H9 (cell line): ENCODE results near the gene PGBD5. TPM values are rescaled to one million over a fixed set of nuclear protein-coding genes. Genes with fewer than 3 reads are reported as not detected.

Experiments
- DNase-seq: peaks from one replicate; pipeline ENCODE4 v3.0.0-alpha.2; 2017
- H2AFZ ChIP-seq: one replicate; pipeline ENCODE4 v1.6.1; 2013; ENCODE audit warnings: mild to moderate bottlenecking, low read length, control low read depth, moderate library complexity
- H2AK5ac ChIP-seq: 2 replicates; pipeline ENCODE4 v1.6.1; 2013; ENCODE audit warnings: low read length, control low read depth, mixed read lengths; ENCODE audit not compliant: insufficient read length
- H2BK120ac ChIP-seq: one replicate; pipeline ENCODE4 v1.6.1; 2013; ENCODE audit warnings: low read depth, mild to moderate bottlenecking, low read length, control low read depth, inconsistent platforms; ENCODE audit not compliant: poor library complexity, severe bottlenecking
- H2BK12ac ChIP-seq: 2 replicates; pipeline ENCODE4 v1.6.1; 2013; ENCODE audit warnings: low read length, control low read depth, mixed read lengths, low read depth; ENCODE audit not compliant: insufficient read length
- H2BK15ac ChIP-seq: 2 replicates; pipeline ENCODE4 v1.6.1; 2013; ENCODE audit warnings: low read depth, low read length, control low read depth
- H2BK20ac ChIP-seq: one replicate; pipeline ENCODE4 v1.6.1; 2013; ENCODE audit warnings: low read depth, mild to moderate bottlenecking, low read length, control low read depth, inconsistent platforms; ENCODE audit not compliant: poor library complexity, severe bottlenecking
- H2BK5ac ChIP-seq: 2 replicates; pipeline ENCODE4 v1.6.1; 2013; ENCODE audit warnings: low read length, control low read depth, mixed read lengths; ENCODE audit not compliant: insufficient read length
- H3K14ac ChIP-seq: 2 replicates; pipeline ENCODE4 v1.6.1; 2013; ENCODE audit warnings: low read length, control low read depth; ENCODE audit not compliant: insufficient read depth
- H3K18ac ChIP-seq: 2 replicates; pipeline ENCODE4 v1.6.1; 2013; ENCODE audit warnings: low read depth, mild to moderate bottlenecking, mixed read lengths, low read length, control low read depth; ENCODE audit not compliant: insufficient read length
- H3K23ac ChIP-seq: 2 replicates; pipeline ENCODE4 v1.6.1; 2013; ENCODE audit warnings: low read length, control low read depth, mixed read lengths, low read depth; ENCODE audit not compliant: insufficient read length
- H3K23me2 ChIP-seq: 2 replicates; pipeline ENCODE4 v1.6.1; 2013; ENCODE audit warnings: low read depth, mild to moderate bottlenecking, mixed read lengths, low read length, control low read depth; ENCODE audit not compliant: insufficient read length, poor library complexity, severe bottlenecking
- H3K27ac ChIP-seq: 2 replicates; pipeline ENCODE4 v1.5.1; 2013; ENCODE audit warnings: low read length, control low read depth, mixed read lengths, low read depth; ENCODE audit not compliant: insufficient read length
- H3K27me3 ChIP-seq: 2 replicates; pipeline ENCODE4 v1.6.1; 2013; ENCODE audit warnings: low read length, control low read depth, inconsistent platforms; ENCODE audit not compliant: insufficient read depth
- H3K4ac ChIP-seq: 2 replicates; pipeline ENCODE4 v1.6.1; 2013; ENCODE audit warnings: low read depth, mild to moderate bottlenecking, control low read depth, inconsistent platforms, low read length, moderate library complexity
- H3K4me1 ChIP-seq: 2 replicates; pipeline ENCODE4 v1.6.1; 2013; ENCODE audit warnings: low read length, control low read depth, inconsistent platforms; ENCODE audit not compliant: insufficient read depth
- H3K4me2 ChIP-seq: 2 replicates; pipeline ENCODE4 v1.6.1; 2013; ENCODE audit warnings: low read length, control low read depth, mixed read lengths; ENCODE audit not compliant: insufficient read length, insufficient read depth
- H3K56ac ChIP-seq: 2 replicates; pipeline ENCODE4 v1.6.1; 2013; ENCODE audit warnings: low read depth, mild to moderate bottlenecking, mixed read lengths, low read length, control low read depth; ENCODE audit not compliant: insufficient read length
- H3K79me1 ChIP-seq: 2 replicates; pipeline ENCODE4 v1.6.1; 2013; ENCODE audit warnings: low read depth, mild to moderate bottlenecking, moderate library complexity, low read length, control low read depth, inconsistent platforms; ENCODE audit not compliant: insufficient read depth, poor library complexity, severe bottlenecking
- H3K79me2 ChIP-seq: 2 replicates; pipeline ENCODE4 v1.6.1; 2013; ENCODE audit warnings: low read length, control low read depth, inconsistent platforms; ENCODE audit not compliant: insufficient read depth
- H3K9ac ChIP-seq: 2 replicates; pipeline ENCODE4 v1.6.1; 2013; ENCODE audit warnings: low read length, control low read depth, mixed read lengths; ENCODE audit not compliant: insufficient read length; ENCODE audit errors: extremely low read depth
- H3K9me3 ChIP-seq: one replicate; pipeline ENCODE4 v1.6.1; 2013; ENCODE audit warnings: low read depth, low read length, inconsistent platforms; ENCODE audit not compliant: control insufficient read depth
- H3T11ph ChIP-seq: one replicate; pipeline ENCODE4 v1.6.1; 2013; ENCODE audit warnings: mild to moderate bottlenecking, low read length, control low read depth, inconsistent platforms
- H4K20me1 ChIP-seq: one replicate; pipeline ENCODE4 v1.6.1; 2013; ENCODE audit not compliant: control insufficient read depth, insufficient read length, insufficient read depth
- H4K5ac ChIP-seq: 2 replicates; pipeline ENCODE4 v1.6.1; 2013; ENCODE audit warnings: low read depth, mild to moderate bottlenecking, mixed read lengths, low read length, control low read depth; ENCODE audit not compliant: insufficient read length
- H4K8ac ChIP-seq: replicated peaks from 2 replicates; pipeline ENCODE4 v1.6.1; 2013; ENCODE audit warnings: low read length, control low read depth, mixed read lengths, low read depth; ENCODE audit not compliant: insufficient read length
- H4K91ac ChIP-seq: 2 replicates; pipeline ENCODE4 v1.6.1; 2013; ENCODE audit warnings: low read depth, mild to moderate bottlenecking, moderate library complexity, mixed read lengths, low read length, control low read depth; ENCODE audit not compliant: insufficient read length
- H3K27ac Mint-ChIP-seq, 3 experiments: 2 replicates in 2 of 3; 3 replicates in 1 of 3; pipeline ENCODE4 v1.8.0; 2020 to 2021; ENCODE audit warnings: mixed read lengths in 3 of 3, mild to moderate bottlenecking in 1 of 3, moderate library complexity in 1 of 3
- H3K27me3 Mint-ChIP-seq: 2 replicates; pipeline ENCODE4 v1.8.0; 2021; ENCODE audit warnings: low read depth, mild to moderate bottlenecking, moderate library complexity, mixed read lengths
- H3K36me3 Mint-ChIP-seq, 3 experiments: 2 replicates in 2 of 3; 3 replicates in 1 of 3; pipeline ENCODE4 v1.8.0; 2020 to 2021; ENCODE audit warnings: low read depth in 3 of 3, mixed read lengths in 3 of 3; ENCODE audit not compliant: insufficient read depth in 1 of 3
- H3K4me1 Mint-ChIP-seq, 2 experiments: 2 replicates each; pipeline ENCODE4 v1.8.0; 2020; ENCODE audit warnings: mixed read lengths in 2 of 2
- H3K4me3 Mint-ChIP-seq, 2 experiments: 2 replicates in 1 of 2; 3 replicates in 1 of 2; pipeline ENCODE4 v1.8.0; 2020 to 2021; ENCODE audit warnings: mild to moderate bottlenecking in 2 of 2, mixed read lengths in 2 of 2, moderate library complexity in 1 of 2
- H3K9me3 Mint-ChIP-seq, 2 experiments: 2 replicates in 1 of 2; 3 replicates in 1 of 2; pipeline ENCODE4 v1.8.0; 2020; ENCODE audit warnings: mild to moderate bottlenecking in 2 of 2, mixed read lengths in 2 of 2, moderate library complexity in 1 of 2
- CTCF ChIP-seq: fragments of 200-600 bp; sonication (generic); conservative IDR thresholded peaks from 3 replicates; pipeline ENCODE4 v1.8.0; 2021; ENCODE audit warnings: antibody characterized with exemption, mild to moderate bottlenecking
- WGBS: extraction: QIAGEN DNeasy Blood & Tissue Kit; methylation state at CpG from one replicate; pipeline ENCODE4 v1.1.7; 2013; ENCODE audit warnings: missing lambda C conversion rate, low lambda C conversion rate, mixed read lengths; ENCODE audit not compliant: insufficient read length; ENCODE audit errors: extremely low coverage; 5-methylcytosine and 5-hydroxymethylcytosine counted together
- total RNA-seq: library from RNA; stranded (reverse); gene quantifications from 2 replicates; pipeline ENCODE4 v1.2.1, GENCODE V29; 2021

The PGBD5 gene
- total RNA-seq, 1 experiment from 2014 or later = 19.1 TPM

GRCh38 chr1:230377851-230378250 lies 48.3 kb downstream of the PGBD5 start:
- no peak for DNase-seq
- no peak overlapping the region for H2BK120ac ChIP-seq
- no peak overlapping the region for H3K23ac ChIP-seq
- Mint-ChIP-seq H3K27ac (no peak overlapping the region; a peak in 1 of 7 replicates), H3K4me1 (peaks cover 20 to 37% of the 10 kb centered on the region in 2 experiments), H3K27me3 (peaks cover 2% of the 10 kb centered on the region; the same call in 1 of the 2 replicates), H3K4me3 (no peak overlapping the region), H3K9me3 (peaks cover 11 to 12% of the 10 kb centered on the region in 2 experiments), H3K36me3 (peaks cover 12 to 19% (median 13%) of the 10 kb centered on the region in 3 experiments)
- H3K79me2 ChIP-seq = no peaks in the 10 kb centered on the region
- no peak overlapping the region for H3K9ac ChIP-seq
- no peak overlapping the region for H3K4me2 ChIP-seq
- no peak overlapping the region for H4K91ac ChIP-seq
- H2BK20ac ChIP-seq = no peak overlapping the region
- H2BK15ac ChIP-seq = no peak overlapping the region
- peaks cover 9% of the 10 kb centered on the region for H3K9me3 ChIP-seq
- H3K27ac ChIP-seq = no peak overlapping the region
- H4K5ac ChIP-seq = no peak overlapping the region
- H3T11ph ChIP-seq = no peak overlapping the region
- no peaks in the 10 kb centered on the region for H3K79me1 ChIP-seq
- H3K27me3 ChIP-seq = no peaks in the 10 kb centered on the region
- H4K20me1 ChIP-seq = no peaks in the 10 kb centered on the region
- H3K14ac ChIP-seq = no peak overlapping the region
- H2AFZ ChIP-seq = no peak overlapping the region
- H3K18ac ChIP-seq = no peak overlapping the region
- peaks cover 7% of the 10 kb centered on the region; the same call in 1 of the 2 replicates for H3K4me1 ChIP-seq
- TF ChIP-seq CTCF = no peak
- no peak overlapping the region for H3K56ac ChIP-seq
- no peak overlapping the region for H2AK5ac ChIP-seq
- no peak overlapping the region for H4K8ac ChIP-seq
- no peak overlapping the region for H2BK12ac ChIP-seq
- WGBS = no CpG with 5 or more reads among the region's 2 CpGs
- H3K23me2 ChIP-seq = no peaks in the 10 kb centered on the region
- no peak overlapping the region for H3K4ac ChIP-seq
- no peak overlapping the region for H2BK5ac ChIP-seq
